Midbrain (tissue), 1 donor: Measurements from ENCODE around the gene ANO1.

Source experiments
- DNase-seq: peaks from one replicate; lab custom pipeline; 2025; lab: John Stamatoyannopoulos, UW

The ANO1 gene

DNA sequence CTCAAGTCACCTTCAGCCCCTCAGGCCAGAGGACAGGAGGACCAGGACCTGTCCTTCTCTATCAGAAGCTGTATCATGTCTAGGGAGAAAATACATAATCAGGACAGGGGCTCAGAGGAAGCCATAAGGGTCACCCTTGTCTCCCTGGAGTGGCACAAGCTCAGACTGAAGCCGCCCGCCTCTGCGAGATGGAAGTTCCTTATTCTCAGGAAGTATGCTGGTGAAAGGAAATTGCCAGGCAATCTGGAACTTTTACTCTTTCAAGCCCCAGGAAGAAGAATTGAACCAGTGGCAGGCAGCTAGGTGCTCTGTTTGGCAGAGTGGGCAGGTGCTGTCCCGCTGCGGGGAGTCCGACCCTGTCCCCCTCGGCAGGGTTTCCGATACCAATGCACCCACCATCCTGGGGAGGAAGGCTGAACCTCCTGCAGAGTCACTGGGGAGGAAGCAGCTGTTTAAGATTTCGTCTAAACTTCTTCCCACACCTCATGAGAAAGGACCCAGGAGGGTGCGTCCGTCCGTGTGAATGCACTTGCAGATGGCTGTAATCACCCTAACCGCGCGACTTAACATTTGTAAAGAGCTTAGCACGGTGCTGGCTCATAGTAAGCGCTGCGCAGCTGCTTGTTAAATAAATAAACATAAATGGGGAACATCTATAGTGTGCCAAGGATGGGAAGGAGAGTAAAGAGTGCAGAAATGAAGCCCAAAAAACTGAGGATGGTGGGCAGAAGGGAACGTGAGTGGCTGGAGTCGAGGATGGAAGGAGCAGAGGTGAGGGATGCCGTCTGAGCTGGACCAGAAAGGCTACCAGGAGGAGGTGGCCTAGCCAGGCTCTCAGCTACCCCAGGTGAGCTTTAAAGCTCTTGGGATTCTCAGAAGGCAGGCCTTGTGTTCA is 5.0 kb upstream of the ANO1 start:
- no peak for DNase-seq

DNA sequence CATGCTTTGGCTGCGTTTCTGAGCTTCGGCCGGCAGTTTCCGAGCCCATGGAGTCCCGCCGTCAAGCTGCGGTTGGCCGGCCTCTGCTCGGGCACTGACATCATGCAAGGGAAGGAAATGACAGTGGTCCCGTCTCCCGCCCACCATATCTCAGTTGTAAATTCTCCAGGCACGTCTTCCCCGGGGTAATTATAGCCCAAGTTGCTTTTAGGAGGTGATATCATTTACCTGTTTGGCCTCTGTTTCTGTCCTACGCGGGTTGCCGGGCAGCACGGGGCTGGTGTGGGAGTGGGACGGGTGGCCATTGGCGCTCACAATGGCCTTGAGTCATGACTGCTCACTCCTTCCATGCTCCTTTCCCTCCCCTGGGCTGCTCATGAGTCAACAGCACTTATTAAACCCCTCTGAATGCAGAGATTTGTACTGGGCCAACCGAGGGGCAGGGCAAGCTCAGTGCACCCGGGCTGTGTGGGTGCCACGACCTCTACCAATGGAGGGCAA is 4.2 kb upstream of the ANO1 start:
- no peak for DNase-seq

DNA sequence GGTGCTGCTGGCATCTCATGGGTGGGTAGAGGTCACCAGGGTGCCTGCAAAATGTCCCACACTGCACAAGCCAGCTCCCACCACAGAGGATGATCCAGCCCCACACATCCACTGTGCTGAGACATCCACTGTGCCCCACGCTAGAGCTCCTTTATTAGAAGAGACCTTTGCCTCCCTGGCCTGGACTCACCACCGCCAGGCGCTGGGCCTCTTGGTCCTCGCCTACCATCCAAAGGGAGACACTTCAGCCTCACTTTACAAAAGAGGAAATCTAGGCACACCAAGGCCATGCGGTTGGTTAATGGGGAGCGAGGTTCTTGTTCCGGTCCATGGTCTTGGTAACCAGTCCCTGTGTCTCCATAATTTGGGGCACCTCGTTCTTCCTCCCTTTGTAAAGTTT is 3.4 kb upstream of the ANO1 start:
- DNase-seq: no peak

DNA sequence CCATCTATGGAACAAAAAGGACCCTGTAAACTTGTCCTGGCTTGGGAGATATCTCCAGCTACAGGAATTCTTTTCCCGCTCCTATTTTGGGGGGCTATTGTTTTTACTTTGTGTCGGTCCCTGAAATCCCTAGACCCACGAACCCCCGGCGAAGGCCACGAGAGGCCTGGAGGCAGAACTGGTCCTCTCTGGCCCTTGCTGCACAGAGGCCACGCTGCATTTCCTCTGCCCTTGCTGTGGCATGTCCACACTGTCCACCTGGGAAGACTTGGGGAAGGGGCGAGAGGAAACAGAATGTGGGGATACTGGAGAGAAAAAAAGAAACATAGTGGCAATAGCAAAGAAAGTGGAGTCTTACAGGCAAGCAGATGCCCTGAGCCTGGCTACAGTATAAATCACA is 2.3 kb upstream of the ANO1 start:
- no peak for DNase-seq

DNA sequence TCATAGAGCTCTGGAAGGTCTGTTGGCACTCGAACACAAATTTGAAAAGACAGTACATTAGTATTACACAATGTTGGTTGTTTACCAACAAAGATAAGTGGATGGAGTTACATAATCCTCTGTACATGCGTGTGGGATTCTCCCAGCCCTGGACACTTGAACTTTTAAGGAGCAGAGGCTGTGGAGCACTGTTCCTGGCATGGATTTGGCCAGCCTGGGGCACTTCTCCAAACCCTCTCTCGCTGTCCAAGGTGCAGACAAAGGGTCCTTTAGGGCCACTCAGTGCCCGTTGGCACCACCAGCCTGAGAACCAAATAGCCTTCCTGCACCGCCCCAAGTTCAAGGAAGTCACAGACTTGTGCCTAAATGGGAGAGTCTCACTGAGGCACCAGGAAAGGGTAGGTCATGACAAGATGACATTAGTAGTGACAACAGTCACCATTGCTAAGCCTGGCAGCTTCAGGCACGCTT is 1.6 kb upstream of the ANO1 start:
- DNase-seq: no peak

DNA sequence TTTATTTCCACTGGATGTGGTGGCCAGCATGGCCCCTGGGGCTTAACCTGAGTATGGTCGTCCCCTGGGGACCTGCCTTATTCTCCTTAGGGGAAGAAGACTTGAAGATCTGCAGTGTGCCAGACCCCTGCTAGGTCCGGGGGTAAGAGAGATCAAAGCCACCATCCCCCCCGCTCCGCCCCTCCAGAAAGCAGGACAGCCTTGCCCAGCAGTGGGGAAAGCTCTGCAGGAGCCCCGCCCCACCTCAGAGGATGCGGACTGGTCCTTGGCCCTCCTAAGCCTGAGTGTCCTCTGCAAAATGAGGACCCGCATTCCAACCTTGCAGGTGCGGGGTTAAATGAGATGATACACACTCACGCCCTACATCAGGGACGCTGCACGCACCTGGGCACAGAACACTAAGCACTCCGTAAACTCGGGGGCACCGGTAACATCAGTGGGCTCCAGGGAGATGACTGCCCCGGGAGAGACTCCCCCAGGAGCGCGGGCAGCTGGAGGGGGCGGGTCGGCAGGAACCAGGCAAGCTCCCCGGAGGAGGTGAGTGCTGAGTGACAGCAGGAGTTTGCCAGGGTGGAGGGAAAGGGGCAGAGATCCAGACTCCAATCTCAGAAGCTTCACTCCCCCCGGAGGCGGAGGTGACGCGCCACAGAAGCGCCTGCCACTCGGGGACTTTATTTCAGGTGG is 564 bp upstream of the ANO1 start:
- no peak for DNase-seq

DNA sequence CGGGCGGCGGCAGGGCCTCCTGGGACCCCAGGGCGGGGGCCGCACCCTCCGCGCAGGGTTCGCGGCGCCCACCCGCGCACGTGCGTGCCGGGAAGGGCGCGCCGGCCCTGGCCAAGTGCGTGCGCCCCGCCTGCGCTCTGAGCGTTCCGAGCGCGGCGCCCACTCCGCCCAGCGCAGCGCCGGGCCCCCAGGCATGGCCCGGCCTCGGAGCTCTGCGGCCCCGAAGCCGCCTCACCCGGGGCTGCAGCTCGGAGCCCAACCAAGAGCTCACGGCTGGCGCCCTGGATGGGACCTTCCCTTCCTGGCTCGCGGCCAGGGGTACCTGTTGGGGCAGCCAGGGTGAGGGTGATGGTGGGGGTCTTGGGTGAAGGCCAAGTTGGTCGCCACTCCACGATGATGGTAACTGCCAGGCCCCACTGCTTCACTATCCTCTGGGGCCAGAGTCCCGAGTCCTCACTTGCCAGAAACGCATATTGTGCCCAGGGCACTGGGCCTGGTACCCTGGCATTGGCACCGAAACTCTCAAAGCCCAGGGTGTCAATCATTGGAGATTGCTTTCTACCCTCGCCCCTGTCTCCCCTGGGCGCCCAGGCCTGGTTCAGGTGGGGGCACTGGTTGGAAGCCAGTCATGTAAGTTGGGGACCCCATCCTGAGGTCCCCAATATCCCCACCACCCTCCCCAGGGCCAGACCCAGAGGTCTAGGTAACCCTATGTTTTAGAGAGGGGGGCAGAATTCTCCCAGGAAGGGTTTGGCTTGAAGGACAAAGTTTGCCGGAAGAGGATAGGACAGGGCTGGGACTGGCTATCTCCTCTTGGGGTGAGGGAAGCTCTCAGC is 882 bp downstream of the ANO1 start:
- DNase-seq: no peak

DNA sequence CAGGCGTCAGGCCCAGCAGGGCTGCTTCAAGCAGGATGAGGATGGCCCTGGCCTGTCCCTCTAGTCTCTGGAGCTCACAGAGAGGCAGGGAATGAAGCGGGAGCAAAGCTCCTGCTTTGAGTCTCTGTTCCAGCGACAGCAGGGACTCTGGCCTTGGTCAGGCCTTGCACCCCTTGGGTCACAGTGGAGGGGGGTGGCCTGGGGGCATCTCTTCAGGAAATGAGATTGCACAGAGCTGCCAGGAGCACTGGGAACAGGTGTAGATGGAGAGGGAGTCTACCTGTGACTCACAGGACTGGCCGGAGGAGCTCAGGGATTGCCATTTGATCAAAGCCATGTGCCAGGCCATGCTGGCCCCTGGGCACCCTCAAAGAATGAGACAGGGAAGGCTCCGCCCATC is 1.6 kb downstream of the ANO1 start:
- no peak for DNase-seq

DNA sequence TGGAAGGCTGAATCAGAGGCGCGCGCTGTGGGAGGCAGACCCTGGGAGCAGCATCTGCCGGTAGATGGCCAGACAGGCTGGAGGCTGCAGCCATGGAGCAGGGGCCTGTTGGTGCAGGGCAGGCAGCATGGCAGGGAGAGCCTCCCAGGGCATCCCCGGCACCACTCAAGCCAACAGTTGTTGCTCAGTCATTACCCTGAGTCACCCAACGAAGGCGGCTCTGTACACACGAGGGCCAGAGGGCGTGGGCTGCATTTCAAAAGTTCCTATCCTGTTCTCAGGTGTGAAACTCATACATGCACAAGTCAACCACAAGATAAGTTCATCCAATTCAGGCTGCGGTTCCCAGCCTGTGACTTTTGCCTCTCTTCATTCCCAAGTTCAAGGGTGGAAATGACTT is 2.6 kb downstream of the ANO1 start:
- no peak for DNase-seq

DNA sequence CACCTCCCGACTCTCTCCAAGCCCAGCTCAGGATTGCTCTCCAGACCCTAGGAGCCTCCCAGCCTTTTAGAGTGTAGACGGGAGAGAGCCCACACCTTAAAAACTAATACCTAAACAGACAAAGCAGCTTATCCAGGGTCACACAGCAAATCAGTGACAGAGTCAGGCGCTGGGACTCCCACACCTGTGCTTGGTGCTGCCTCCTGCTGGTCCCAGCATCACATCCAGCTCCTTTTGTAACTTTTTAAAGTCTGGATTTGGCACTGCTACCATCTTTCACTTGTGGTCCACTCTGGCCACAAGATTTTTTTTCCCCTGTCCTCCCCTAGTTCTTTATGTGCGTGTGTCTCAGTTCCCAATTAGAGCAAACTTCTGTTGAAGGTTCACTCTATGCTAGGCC is 4.7 kb downstream of the ANO1 start:
- no peak for DNase-seq

DNA sequence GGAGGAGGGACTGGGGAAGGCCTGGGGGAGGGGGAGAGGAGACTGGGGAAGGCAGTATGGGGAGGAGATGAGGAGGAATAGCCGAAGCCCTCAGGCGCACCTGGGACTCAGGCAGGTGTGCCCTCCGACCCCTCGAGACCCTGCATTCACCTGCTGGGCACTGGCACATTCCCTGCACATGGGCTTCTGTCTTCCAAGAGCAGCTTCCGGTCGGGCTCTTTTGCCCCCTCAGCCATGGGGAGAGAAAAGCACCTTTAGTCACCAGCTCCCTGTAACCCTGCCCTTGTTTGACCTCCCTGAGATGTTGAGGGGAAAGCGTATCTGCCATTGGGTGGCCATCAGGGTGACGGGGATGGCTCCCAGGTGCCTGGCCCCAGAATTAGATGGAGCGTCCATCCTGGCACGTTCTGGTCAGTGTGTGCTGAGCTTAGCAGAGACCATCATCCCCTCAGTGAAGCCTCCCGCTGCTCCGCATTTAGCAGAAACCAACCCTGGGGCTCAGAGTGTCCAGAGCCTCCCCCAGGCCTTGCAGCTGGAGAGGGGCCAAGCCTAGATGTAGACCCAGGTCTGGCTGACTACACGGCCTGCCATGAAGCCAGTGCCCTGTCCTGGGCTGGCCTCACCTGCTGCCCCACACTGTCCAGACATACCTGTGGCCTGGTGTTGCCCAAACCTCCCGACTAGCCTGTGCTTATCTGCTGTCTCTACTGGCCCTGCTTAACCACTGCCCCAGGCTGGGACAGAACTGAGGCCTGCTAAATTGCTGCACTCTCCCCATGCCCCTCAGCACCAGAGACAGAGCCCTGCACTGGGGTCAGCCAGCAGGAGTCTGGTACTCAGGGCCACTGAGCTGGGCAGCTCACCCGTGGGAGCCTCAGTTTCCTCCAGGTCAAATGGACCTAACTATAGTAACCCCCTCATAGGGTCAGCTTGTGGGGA is 6.2 kb downstream of the ANO1 start:
- no peak for DNase-seq

DNA sequence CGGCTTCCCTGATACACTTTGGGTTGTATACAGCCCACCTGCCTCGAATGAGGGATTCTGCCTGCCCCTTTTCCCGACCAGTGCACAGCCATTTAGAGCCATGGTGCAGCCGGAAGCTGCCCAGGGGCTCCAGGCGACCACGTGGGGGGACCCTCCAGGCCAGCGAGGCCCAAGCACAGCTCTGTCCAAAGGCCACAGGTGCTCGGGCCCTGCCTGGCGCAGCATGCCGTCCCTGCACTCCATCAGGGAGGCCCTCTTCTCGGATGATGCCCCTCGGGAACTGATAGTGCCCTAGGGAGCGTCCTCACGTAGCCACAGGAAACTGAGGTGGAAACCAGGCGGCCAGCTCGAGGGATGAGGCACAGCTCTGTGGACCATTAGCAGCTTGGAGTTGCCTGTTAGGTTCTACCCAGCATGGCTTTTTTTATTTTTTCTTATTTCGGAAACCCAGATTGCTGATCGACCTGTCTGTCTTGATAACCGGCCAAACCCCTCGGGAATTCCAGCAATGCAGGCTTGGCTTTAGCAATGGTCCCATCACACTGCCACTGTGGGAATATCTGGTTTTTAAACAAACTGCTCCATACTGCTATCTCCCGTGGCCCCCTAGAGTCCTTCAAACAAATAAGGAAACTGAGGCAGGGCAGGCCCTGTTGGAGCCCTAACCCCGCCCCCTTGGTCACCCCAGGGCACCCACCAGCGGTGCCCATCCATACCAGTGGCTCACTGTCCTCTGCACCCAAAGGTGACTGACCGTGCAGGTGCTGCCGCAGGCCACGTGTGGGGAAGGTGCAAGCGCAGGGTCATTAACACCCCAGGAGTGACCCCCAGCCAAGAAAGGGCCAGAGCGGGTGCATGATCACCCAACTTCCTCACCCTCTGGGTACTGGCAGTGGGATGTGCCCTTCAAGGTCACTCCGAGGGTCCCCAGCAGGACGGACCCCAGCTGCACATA is 8.0 kb downstream of the ANO1 start:
- no peak for DNase-seq

DNA sequence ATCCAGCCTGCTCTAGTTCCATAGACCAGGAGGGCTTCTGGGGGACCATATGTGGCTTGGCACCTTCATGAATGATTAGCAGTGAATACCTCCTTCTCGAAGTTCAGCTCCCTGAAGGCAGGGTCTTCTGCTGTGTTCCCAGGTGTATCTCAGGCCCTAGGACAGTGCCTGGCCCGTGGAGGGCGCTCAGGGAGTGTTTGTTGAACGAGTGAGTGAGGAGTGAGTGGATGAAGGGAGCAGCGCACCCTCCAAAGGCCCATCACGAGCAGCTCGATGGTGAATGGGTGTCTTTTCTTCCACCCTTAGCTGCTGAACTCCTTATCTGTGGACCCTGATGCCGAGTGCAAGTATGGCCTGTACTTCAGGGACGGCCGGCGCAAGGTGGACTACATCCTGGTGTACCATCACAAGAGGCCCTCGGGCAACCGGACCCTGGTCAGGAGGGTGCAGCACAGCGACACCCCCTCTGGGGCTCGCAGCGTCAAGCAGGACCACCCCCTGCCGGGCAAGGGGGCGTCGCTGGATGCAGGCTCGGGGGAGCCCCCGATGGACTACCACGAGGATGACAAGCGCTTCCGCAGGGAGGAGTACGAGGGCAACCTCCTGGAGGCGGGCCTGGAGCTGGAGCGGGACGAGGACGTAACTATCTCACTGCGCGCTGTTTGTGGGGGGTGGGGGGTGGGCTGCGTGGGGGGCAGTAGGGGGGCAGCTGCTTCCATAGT is 9.5 kb downstream of the ANO1 start:
- DNase-seq: no peak

DNA sequence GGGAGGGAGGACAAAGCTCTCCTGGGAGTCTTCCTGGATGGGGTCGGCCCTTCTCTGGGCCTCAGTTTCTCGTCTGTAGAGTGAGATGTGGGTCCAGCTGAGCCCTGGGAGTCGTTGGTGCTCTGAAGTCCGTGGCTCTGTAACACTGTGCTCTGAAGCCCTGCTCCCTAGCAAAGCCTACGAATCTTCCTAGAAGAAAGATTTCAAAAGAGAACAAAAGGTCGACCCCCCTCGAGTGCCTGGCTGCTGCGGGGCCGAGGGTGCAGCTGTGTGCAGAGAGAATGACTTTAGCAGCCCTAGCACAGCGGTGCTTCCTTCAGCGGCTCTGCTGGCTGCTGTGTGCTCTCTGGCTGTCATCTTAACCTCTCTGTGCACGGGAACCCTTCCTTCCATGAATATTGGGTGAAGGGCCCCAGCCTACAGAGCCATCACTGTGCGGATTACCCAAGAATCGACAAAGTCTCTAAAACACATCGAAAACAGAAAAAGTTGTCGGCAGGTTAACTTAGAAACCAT is 10.7 kb downstream of the ANO1 start:
- no peak for DNase-seq

DNA sequence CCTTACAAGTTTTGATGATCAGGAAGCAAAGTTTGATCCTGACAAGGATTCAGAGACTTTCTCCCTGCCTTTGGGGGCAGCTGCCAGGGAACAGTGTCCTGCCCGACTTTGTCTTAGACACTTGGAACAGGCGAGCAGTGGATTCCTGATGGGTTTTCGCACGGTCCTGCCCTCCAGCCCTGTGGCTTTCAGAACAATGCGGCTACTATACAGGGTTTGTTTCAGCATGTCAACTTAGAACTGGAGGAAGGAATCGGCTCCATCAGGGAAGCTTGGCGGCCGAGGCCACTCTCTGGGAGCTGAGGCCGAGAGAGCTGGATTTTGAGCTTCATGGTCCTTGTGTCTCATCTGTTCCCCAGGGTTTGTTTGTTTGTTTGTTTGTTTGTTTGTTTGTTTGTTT is 11.5 kb downstream of the ANO1 start:
- no peak for DNase-seq

DNA sequence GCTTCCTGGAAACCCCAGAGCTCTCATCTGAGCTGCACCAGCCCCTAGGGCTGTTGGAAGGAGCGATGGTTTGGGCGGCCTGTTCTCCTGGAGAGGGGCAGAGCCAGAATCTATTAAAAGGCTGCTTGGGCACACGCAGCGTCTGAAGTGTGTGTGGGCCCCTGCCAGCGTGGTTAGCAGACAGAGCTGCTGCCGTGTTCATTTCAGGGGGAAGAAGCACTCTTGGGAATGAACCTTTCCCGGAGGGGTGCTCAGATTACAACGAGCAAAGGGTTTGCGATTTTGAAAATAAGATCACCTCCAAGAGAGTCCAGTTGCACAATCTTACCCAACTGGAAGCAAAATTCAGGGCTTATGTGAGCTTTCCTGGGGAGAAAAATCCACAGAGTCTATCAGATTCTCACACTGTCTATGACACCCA is 12.9 kb downstream of the ANO1 start:
- DNase-seq: no peak

DNA sequence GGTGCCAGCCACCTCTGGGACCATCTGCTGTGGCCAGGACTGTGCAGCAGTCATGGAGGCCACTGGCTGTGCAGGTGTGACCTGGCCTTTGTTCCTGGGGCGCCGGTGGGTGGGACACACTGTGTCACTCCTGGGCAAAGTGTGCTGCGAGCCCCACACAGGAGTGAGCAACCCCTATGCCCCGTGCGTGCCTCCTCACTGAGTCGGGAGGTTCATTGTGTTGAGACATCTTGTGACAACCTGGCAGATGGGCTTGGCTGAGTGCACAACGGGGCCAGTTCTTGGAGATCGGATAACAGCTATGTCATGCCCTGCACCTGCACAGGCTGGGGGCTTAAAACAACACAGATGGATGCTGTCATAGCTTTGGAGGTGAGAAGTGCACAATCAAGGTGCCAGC is 13.5 kb downstream of the ANO1 start:
- no peak for DNase-seq

DNA sequence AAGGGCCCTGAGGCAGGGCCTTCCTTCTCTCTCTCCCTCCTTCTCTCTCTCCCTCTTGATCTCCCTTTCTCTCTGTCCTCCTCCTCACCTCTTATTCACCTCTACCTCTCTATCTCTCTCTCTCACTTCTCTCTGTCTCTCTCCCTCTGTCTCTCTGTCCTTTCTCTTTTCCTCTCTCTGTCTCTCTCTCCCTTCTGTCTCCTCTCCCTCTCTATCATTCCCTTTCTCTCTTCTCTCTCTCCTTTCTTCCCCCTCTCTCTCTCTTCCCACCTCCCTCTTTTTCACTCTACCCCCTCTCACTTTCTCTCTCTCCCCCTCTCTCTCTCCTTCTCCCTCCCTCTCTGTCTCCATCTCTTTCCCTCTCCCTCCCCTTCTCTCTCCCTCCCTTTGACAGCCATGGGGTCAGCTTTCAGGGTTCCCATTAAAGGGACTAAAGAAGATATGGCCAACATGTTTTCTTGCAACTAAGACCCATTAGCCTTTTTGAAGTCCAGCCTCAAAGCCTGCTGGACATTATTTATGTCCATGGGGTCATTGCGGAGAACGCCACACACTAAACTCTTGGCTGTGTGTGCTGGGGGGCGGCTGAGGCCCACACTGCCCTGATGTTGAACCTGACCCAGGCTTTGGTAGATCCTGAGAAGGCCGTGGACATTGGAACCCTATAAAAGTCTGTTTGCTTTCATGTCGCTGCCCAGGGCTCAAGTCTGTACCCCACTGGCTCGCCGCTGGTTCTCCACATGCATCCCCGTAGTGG is 15.0 kb downstream of the ANO1 start:
- no peak for DNase-seq
